K562 (cell line): ENCODE data around the gene TAT. TPM values are rescaled to one million over a fixed set of nuclear protein-coding genes. Genes with fewer than 3 reads are reported as not detected.

Experiments used
- TEAD4 ChIP-seq, 2 experiments: sonication (generic) in 1 of 2; formaldehyde crosslinking in 1 of 2; IDR thresholded peaks; 2 replicates each; pipeline versions ENCODE4 v1.6.1 to v1.8.0; 2012 to 2022; ENCODE audit warnings: borderline replicate concordance in 1 of 2, inconsistent platforms in 1 of 2, low read length in 1 of 2, mild to moderate bottlenecking in 1 of 2, missing genetic modification reagents in 1 of 2
- TOE1 ChIP-seq, 2 experiments: fragments of 450-650 bp in 1 of 2; sonication (generic) in 1 of 2; formaldehyde crosslinking in 1 of 2; IDR thresholded peaks; 2 replicates each; pipeline versions ENCODE4 v1.7.1 to v1.8.0; 2016 to 2022; ENCODE audit warnings: borderline replicate concordance in 2 of 2, mild to moderate bottlenecking in 2 of 2, antibody characterized with exemption in 1 of 2, inconsistent platforms in 1 of 2, low read depth in 1 of 2, missing genetic modification reagents in 1 of 2, moderate library complexity in 1 of 2
- ZFP30 ChIP-seq: fragments of 250-450 bp; sonication (Bioruptor Pico); IDR thresholded peaks from 2 replicates; pipeline ENCODE4 v1.8.0; 2022; ENCODE audit warnings: moderate library complexity, mild to moderate bottlenecking, inconsistent platforms, borderline replicate concordance
- ZFPM2 ChIP-seq: fragments of 250-450 bp; sonication (Bioruptor Pico); IDR thresholded peaks from 2 replicates; pipeline ENCODE4 v1.5.1; 2022; ENCODE audit warnings: mild to moderate bottlenecking
- ZNF140 ChIP-seq: fragments of 250-450 bp; sonication (Bioruptor Pico); IDR thresholded peaks from 2 replicates; pipeline ENCODE4 v1.8.0; 2021; ENCODE audit warnings: moderate library complexity, mild to moderate bottlenecking, inconsistent platforms
- ZNF23 ChIP-seq: fragments of 250-450 bp; sonication (Bioruptor Pico); IDR thresholded peaks from 2 replicates; pipeline ENCODE4 v1.4.0; 2020; ENCODE audit warnings: mild to moderate bottlenecking
- ZNF407 ChIP-seq: fragments of 450-650 bp; IDR thresholded peaks from 2 replicates; pipeline ENCODE4 v1.6.1; 2016; ENCODE audit warnings: low read depth
- polyA plus RNA-seq, 8 experiments: library from polyadenylated mRNA; depleted of rRNA in 4 of 8; stranded (reverse) in 5 of 8; unstranded in 3 of 8; fragments of >200 nt; fragmentation: Nextera tagmentation in 2 of 8; fragmentation: Illumina TruSeq in 1 of 8; extraction: Ambion mirVana in 2 of 8; extraction: Trizol in 1 of 8; gene quantifications; 2 replicates each; pipeline versions ENCODE4 v1.2.1 to v1.2.3, GENCODE V29; 2011 to 2014; ENCODE audit warnings: inconsistent platforms in 1 of 8, missing spikeins in 1 of 8
- total RNA-seq, 7 experiments: library from RNA; depleted of rRNA in 6 of 7; stranded (reverse); fragments of >200 nt in 6 of 7; fragmentation: Illumina TruSeq in 2 of 7; extraction: Trizol in 2 of 7; gene quantifications; 2 replicates each; pipeline versions ENCODE4 v1.2.1 to v1.2.3, GENCODE V29; 2011 to 2021; ENCODE audit warnings: low replicate concordance in 1 of 7

Gene TAT
- total and polyA plus RNA-seq, 9 of the 15 experiments (the other 6 are each of a cell fraction or from before 2014, with no cell fraction given) = 0.04 to 0.24 (median 0.04) TPM; not detected in 6

DNA sequence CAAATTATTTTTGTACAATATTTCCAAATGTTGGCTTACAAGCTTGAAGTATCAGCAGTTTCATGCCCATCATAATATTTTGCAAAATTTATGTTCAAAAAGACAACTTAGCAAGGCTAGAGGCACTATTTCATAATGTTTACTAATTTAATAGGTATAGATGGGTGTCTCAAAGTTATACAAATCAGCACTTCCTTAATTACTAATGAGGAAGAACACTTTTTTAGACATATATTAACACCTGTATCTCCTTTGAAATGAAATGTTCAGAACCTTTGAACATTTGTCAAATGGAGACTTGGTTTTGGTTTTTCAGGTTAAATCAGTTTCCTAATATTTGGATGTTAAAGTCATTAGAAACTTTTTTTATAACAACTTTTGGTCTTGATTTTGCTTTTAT, 2.2 kb downstream of the TAT start (continued):
- TF ChIP-seq ZNF407 = no peak
- TF ChIP-seq ZFPM2 (CRISPR knock-in tag) = no peak
- no peak for TF ChIP-seq ZNF140 (CRISPR knock-in tag)
- no peak for TF ChIP-seq TEAD4 (IDR thresholded peaks at IDR 0.05; ENCODE audit: low read length)
- TF ChIP-seq TEAD4 (CRISPR knock-in tag; IDR thresholded peaks at IDR 0.05; ENCODE audit: borderline replicate concordance) = no peak
- TF ChIP-seq ZFP30 (CRISPR knock-in tag) = no peak
- TF ChIP-seq ZNF23 (CRISPR knock-in tag) = no peak
- no peak for TF ChIP-seq TOE1 (IDR thresholded peaks at IDR 0.05; ENCODE audit: borderline replicate concordance)
- TF ChIP-seq TOE1 (CRISPR knock-in tag; IDR thresholded peaks at IDR 0.05; ENCODE audit: borderline replicate concordance, low read depth) = no peak
